K562 (cell line): ENCODE data around the gene FFAR1. TPM values are rescaled to one million over a fixed set of nuclear protein-coding genes. Genes with fewer than 3 reads are reported as not detected.

Experiments
- ARID2 ChIP-seq: fragments of 450-650 bp; IDR thresholded peaks from 2 replicates; pipeline ENCODE4 v1.6.1; 2017; ENCODE audit warnings: antibody characterized with exemption, mild to moderate bottlenecking
- GABPB1 ChIP-seq: sonication (generic); formaldehyde crosslinking; IDR thresholded peaks from 2 replicates; pipeline ENCODE4 v1.8.0; 2022; ENCODE audit warnings: mild to moderate bottlenecking, missing genetic modification reagents
- GTF2E2 ChIP-seq: fragments of 200-800 bp; sonication (Bioruptor generic); IDR thresholded peaks from 2 replicates; pipeline ENCODE4 v1.6.1; 2016; ENCODE audit warnings: missing genetic modification characterization, missing compliant biosample characterization
- HDAC2 ChIP-seq: fragments of 450-650 bp; IDR thresholded peaks from 2 replicates; pipeline ENCODE4 v1.6.1; 2016; ENCODE audit warnings: mild to moderate bottlenecking
- KAT8 ChIP-seq: fragments of 450-650 bp; IDR thresholded peaks from 2 replicates; pipeline ENCODE4 v1.6.1; 2016; ENCODE audit warnings: low read depth, mild to moderate bottlenecking
- RUNX1 ChIP-seq: sonication (generic); IDR thresholded peaks from 2 replicates; pipeline ENCODE4 v1.6.1; 2016; ENCODE audit warnings: antibody characterized with exemption, low read depth
- SIX5 ChIP-seq, 2 experiments: IDR thresholded peaks; 2 replicates each; pipeline ENCODE4 v1.6.1; 2011; ENCODE audit warnings: low read length in 2 of 2, borderline replicate concordance in 1 of 2, low read depth in 1 of 2, mild to moderate bottlenecking in 1 of 2, moderate library complexity in 1 of 2; ENCODE audit not compliant: insufficient read depth in 1 of 2
- SLC30A9 ChIP-seq: fragments of 250-450 bp; sonication (Bioruptor Pico); IDR thresholded peaks from 2 replicates; pipeline ENCODE4 v1.8.0; 2022; ENCODE audit warnings: mild to moderate bottlenecking, moderate library complexity
- ZFP1 ChIP-seq: fragments of 450-650 bp; formaldehyde crosslinking; IDR thresholded peaks from 2 replicates; pipeline ENCODE4 v1.4.0; 2020; ENCODE audit warnings: mild to moderate bottlenecking, mixed read lengths
- ZNF444 ChIP-seq: fragments of 250-450 bp; sonication (Bioruptor Pico); IDR thresholded peaks from 2 replicates; pipeline ENCODE4 v1.4.0; 2020; ENCODE audit warnings: mild to moderate bottlenecking, moderate library complexity
- ZNF445 ChIP-seq: fragments of 250-450 bp; sonication (Bioruptor Pico); IDR thresholded peaks from 2 replicates; pipeline ENCODE4 v1.4.0; 2020; ENCODE audit warnings: low read depth, mild to moderate bottlenecking, moderate library complexity
- polyA plus RNA-seq, 8 experiments: library from polyadenylated mRNA; depleted of rRNA in 4 of 8; stranded (reverse) in 5 of 8; unstranded in 3 of 8; fragments of >200 nt; fragmentation: Nextera tagmentation in 2 of 8; fragmentation: Illumina TruSeq in 1 of 8; extraction: Ambion mirVana in 2 of 8; extraction: Trizol in 1 of 8; gene quantifications; 2 replicates each; pipeline versions ENCODE4 v1.2.1 to v1.2.3, GENCODE V29; 2011 to 2014; ENCODE audit warnings: inconsistent platforms in 1 of 8, missing spikeins in 1 of 8
- total RNA-seq, 7 experiments: library from RNA; depleted of rRNA in 6 of 7; stranded (reverse); fragments of >200 nt in 6 of 7; fragmentation: Illumina TruSeq in 2 of 7; extraction: Trizol in 2 of 7; gene quantifications; 2 replicates each; pipeline versions ENCODE4 v1.2.1 to v1.2.3, GENCODE V29; 2011 to 2021; ENCODE audit warnings: low replicate concordance in 1 of 7
- TF ChIP-seq, protein P1 (sequence below): fragments of 250-450 bp; sonication (Bioruptor Pico); IDR thresholded peaks from 2 replicates; pipeline ENCODE4 v1.8.0; 2021; ENCODE audit warnings: borderline replicate concordance, mild to moderate bottlenecking, moderate library complexity; ENCODE audit not compliant: poor library complexity, severe bottlenecking
- TF ChIP-seq, protein P2 (sequence below): sonication (generic); formaldehyde crosslinking; IDR thresholded peaks from 2 replicates; pipeline ENCODE4 v1.9.0; 2022; ENCODE audit warnings: mild to moderate bottlenecking, missing genetic modification reagents
- TF ChIP-seq, protein P3 (sequence below), 2 experiments: fragments of 450-650 bp in 1 of 2; sonication (generic) in 1 of 2; formaldehyde crosslinking in 1 of 2; IDR thresholded peaks; 2 replicates each; pipeline versions ENCODE4 v1.7.1 to v1.9.0; 2016 to 2022; ENCODE audit warnings: inconsistent platforms in 1 of 2, mild to moderate bottlenecking in 1 of 2, missing genetic modification reagents in 1 of 2
- TF ChIP-seq, protein P4 (sequence below): fragments of 250-450 bp; sonication (Bioruptor Pico); IDR thresholded peaks from 2 replicates; pipeline ENCODE4 v1.8.0; 2021; ENCODE audit warnings: mild to moderate bottlenecking, moderate library complexity

Gene FFAR1
- total and polyA plus RNA-seq, 9 of the 15 experiments (the other 6 are each of a cell fraction or from before 2014, with no cell fraction given) = not detected

DNA sequence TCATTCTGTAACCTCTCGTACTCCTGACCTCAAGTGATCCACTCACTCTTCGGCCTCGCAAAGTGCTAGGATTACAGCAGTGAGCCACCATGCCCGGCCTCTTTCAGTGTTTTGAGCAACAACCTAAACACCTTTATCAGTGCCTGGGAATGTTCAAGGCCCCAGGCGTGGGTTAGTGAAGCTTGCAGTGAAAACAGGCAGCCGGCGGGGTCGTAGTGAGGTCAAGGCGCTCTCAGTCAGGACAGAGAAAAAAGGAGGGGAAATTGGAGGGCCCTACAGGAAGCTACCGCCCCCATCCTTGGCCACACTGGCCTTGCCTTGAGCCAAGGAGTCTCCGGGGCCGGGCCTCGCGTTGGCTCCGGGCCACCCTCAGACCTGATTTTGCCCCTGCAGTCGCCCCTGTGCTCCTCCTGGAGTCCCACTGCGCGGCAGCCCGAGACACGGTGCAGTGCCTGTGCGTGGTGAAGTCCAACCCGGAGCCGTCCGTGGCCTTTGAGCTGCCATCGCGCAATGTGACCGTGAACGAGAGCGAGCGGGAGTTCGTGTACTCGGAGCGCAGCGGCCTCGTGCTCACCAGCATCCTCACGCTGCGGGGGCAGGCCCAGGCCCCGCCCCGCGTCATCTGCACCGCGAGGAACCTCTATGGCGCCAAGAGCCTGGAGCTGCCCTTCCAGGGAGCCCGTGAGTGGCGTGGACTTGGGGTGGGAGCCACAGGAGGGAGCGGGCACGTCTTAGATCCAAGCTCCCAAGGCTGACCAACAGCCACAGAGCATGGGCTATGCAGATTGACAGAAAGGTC is 38.0 kb upstream of the FFAR1 start (continued):
- TF ChIP-seq, protein P1, sequence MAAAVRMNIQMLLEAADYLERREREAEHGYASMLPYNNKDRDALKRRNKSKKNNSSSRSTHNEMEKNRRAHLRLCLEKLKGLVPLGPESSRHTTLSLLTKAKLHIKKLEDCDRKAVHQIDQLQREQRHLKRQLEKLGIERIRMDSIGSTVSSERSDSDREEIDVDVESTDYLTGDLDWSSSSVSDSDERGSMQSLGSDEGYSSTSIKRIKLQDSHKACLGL = no peak
- TF ChIP-seq, protein P2, sequence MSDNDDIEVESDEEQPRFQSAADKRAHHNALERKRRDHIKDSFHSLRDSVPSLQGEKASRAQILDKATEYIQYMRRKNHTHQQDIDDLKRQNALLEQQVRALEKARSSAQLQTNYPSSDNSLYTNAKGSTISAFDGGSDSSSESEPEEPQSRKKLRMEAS (CRISPR knock-in tag) = peak; percentile 72
- TF ChIP-seq RUNX1 (no peak), SIX5 (IDR thresholded peaks at IDR 0.05; ENCODE audit: borderline replicate concordance in 1 of 2, insufficient read depth in 1 of 2, low read depth in 1 of 2, low read length in 2 of 2) (no peak), KAT8 (no peak), SLC30A9 (no peak), ZNF444 (CRISPR knock-in tag) (no peak), GTF2E2 (tag) (no peak), ARID2 (no peak), ZNF445 (CRISPR knock-in tag) (no peak), ZFP1 (no peak), HDAC2 (0 out of 2 replicates have a peak, but pooled peaks have one; percentile 39), GABPB1 (CRISPR knock-in tag) (no peak; the same call in 1 of the 2 replicates)
- TF ChIP-seq, protein P3, sequence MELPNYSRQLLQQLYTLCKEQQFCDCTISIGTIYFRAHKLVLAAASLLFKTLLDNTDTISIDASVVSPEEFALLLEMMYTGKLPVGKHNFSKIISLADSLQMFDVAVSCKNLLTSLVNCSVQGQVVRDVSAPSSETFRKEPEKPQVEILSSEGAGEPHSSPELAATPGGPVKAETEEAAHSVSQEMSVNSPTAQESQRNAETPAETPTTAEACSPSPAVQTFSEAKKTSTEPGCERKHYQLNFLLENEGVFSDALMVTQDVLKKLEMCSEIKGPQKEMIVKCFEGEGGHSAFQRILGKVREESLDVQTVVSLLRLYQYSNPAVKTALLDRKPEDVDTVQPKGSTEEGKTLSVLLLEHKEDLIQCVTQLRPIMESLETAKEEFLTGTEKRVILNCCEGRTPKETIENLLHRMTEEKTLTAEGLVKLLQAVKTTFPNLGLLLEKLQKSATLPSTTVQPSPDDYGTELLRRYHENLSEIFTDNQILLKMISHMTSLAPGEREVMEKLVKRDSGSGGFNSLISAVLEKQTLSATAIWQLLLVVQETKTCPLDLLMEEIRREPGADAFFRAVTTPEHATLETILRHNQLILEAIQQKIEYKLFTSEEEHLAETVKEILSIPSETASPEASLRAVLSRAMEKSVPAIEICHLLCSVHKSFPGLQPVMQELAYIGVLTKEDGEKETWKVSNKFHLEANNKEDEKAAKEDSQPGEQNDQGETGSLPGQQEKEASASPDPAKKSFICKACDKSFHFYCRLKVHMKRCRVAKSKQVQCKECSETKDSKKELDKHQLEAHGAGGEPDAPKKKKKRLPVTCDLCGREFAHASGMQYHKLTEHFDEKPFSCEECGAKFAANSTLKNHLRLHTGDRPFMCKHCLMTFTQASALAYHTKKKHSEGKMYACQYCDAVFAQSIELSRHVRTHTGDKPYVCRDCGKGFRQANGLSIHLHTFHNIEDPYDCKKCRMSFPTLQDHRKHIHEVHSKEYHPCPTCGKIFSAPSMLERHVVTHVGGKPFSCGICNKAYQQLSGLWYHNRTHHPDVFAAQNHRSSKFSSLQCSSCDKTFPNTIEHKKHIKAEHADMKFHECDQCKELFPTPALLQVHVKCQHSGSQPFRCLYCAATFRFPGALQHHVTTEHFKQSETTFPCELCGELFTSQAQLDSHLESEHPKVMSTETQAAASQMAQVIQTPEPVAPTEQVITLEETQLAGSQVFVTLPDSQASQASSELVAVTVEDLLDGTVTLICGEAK (IDR thresholded peaks at IDR 0.05) = no peak
- TF ChIP-seq, protein P3 (CRISPR knock-in tag; IDR thresholded peaks at IDR 0.05) = no peak
- TF ChIP-seq, protein P4, sequence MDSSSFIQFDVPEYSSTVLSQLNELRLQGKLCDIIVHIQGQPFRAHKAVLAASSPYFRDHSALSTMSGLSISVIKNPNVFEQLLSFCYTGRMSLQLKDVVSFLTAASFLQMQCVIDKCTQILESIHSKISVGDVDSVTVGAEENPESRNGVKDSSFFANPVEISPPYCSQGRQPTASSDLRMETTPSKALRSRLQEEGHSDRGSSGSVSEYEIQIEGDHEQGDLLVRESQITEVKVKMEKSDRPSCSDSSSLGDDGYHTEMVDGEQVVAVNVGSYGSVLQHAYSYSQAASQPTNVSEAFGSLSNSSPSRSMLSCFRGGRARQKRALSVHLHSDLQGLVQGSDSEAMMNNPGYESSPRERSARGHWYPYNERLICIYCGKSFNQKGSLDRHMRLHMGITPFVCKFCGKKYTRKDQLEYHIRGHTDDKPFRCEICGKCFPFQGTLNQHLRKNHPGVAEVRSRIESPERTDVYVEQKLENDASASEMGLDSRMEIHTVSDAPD = no peak
